PC-9 (cell line): Measurements from ENCODE around the gene LMOD1. TPM values are rescaled to one million over a fixed set of nuclear protein-coding genes. Genes with fewer than 3 reads are reported as not detected.

Experiments used
- BruUV-seq: library from RNA; stranded (reverse); fragments of 400-500 nt; replicated peaks from 2 replicates; lab custom pipeline; 2021; lab: Mats Ljungman, UMichigan
- CTCF ChIA-PET: fragments of 300-600 bp; sonication (Branson Sonifier 250); formaldehyde crosslinking; loops from one replicate; lab custom pipeline; 2022; ENCODE audit warnings: antibody characterized with exemption; lab: Charles Lee
- POLR2A ChIA-PET: fragments of 300-600 bp; sonication (Branson Sonifier 250); formaldehyde crosslinking; loops from one replicate; lab custom pipeline; 2022; ENCODE audit warnings: antibody characterized with exemption; ENCODE audit not compliant: unreplicated experiment; lab: Charles Lee
- DNase-seq, 2 experiments: peaks; one replicate each; pipeline versions ENCODE4 v3.0.0 to v3.0.0-alpha.2; 2015 to 2022; ENCODE audit warnings: mixed read lengths in 1 of 2
- H2AFZ ChIP-seq: fragments of 200-600 bp; sonication (generic); 2 replicates; pipeline ENCODE4 v1.8.1; 2017; ENCODE audit warnings: antibody characterized with exemption
- H3F3A ChIP-seq: fragments of 200-600 bp; sonication (generic); 2 replicates; pipeline ENCODE4 v1.8.1; 2017; ENCODE audit warnings: antibody characterized with exemption, mild to moderate bottlenecking, low read depth; ENCODE audit not compliant: insufficient read depth
- H3K27ac ChIP-seq: fragments of 200-600 bp; sonication (generic); 2 replicates; pipeline ENCODE4 v1.6.1; 2016; ENCODE audit warnings: mixed run types
- H3K27me3 ChIP-seq: fragments of 200-600 bp; sonication (generic); 2 replicates; pipeline ENCODE4 v1.6.1; 2016; ENCODE audit warnings: low read depth, mixed run types; ENCODE audit not compliant: insufficient read depth
- H3K36me3 ChIP-seq: fragments of 200-600 bp; sonication (generic); 2 replicates; pipeline ENCODE4 v1.6.1; 2016; ENCODE audit warnings: low read depth, mixed run types
- H3K4me1 ChIP-seq: fragments of 200-600 bp; sonication (generic); replicated peaks from 2 replicates; pipeline ENCODE4 v1.6.1; 2016; ENCODE audit warnings: mixed run types; ENCODE audit not compliant: insufficient read depth
- H3K4me2 ChIP-seq: fragments of 200-600 bp; sonication (generic); 2 replicates; pipeline ENCODE4 v1.6.1; 2017; ENCODE audit warnings: mixed run types
- H3K4me3 ChIP-seq: fragments of 200-600 bp; sonication (generic); 2 replicates; pipeline ENCODE4 v1.6.1; 2016; ENCODE audit warnings: mixed run types
- H3K79me2 ChIP-seq: fragments of 200-600 bp; sonication (generic); 2 replicates; pipeline ENCODE4 v1.6.1; 2017; ENCODE audit warnings: low read depth, mixed run types
- H3K9me2 ChIP-seq: fragments of 200-600 bp; sonication (generic); 2 replicates; pipeline ENCODE4 v1.8.1; 2017; ENCODE audit warnings: mild to moderate bottlenecking; ENCODE audit not compliant: insufficient read depth
- H3K9me3 ChIP-seq: fragments of 200-600 bp; sonication (generic); 2 replicates; pipeline ENCODE4 v1.8.1; 2016; ENCODE audit warnings: low read depth; ENCODE audit not compliant: insufficient read depth
- H4K20me1 ChIP-seq: fragments of 200-600 bp; sonication (generic); 2 replicates; pipeline ENCODE4 v1.8.1; 2017; ENCODE audit not compliant: insufficient read depth
- CTCF ChIP-seq: fragments of 200-600 bp; sonication (generic); conservative IDR thresholded peaks from 2 replicates; pipeline ENCODE4 v1.6.1; 2017; ENCODE audit warnings: mixed run types, antibody characterized with exemption, mild to moderate bottlenecking, moderate library complexity
- EZH2 ChIP-seq: fragments of 200-600 bp; sonication (generic); IDR thresholded peaks from 2 replicates; pipeline ENCODE4 v1.8.0; 2017; ENCODE audit warnings: antibody characterized with exemption, low read depth
- intact Hi-C: fragments of 100-400 bp; cut with micrococcal nuclease; formaldehyde crosslinking; loops from one replicate; pipeline ENCODE4 v1.10.0; 2022; ENCODE audit not compliant: unreplicated experiment
- microRNA-seq: library from miRNA; unstranded; fragments of <30 nt; microRNA quantifications from one replicate; pipeline ENCODE4 v1.2.0, GENCODE V29; 2021; ENCODE audit warnings: borderline number of aligned reads, borderline replicate concordance
- total RNA-seq: library from RNA; stranded (reverse); gene quantifications from 2 replicates; pipeline ENCODE4 v1.2.3, GENCODE V29; 2021

Gene LMOD1
- total RNA-seq, 1 experiment from 2014 or later = 0.74 TPM

- Histone ChIP-seq H3K27me3 (no peaks in the 10 kb centered on the region), H3K79me2 (peaks cover 61% of the 10 kb centered on the region), H3K4me3 (no peak overlapping the region), H3K9me2 (no peaks in the 10 kb centered on the region), H2AFZ (no peak overlapping the region), H4K20me1 (peaks cover 4% of the 10 kb centered on the region; the same call in 1 of the 2 replicates), H3F3A (peaks cover 46% of the 10 kb centered on the region), H3K9me3 (no peaks in the 10 kb centered on the region), H3K4me1 (peaks cover 40% of the 10 kb centered on the region), H3K36me3 (peaks cover 30% of the 10 kb centered on the region), H3K27ac (peak overlapping the region; percentile 78; the same call in 1 of the 2 replicates), H3K4me2 (peak overlapping the region; percentile 54)
- intact Hi-C loops = no loop called here
- POLR2A ChIA-PET = interaction anchor here (0.6 kb wide), 1 partner anchor 487 kb away, joined by 5 read pairs; no protein-coding TSS in a partner anchor
- no TSS peak for BruUV-seq
- CTCF ChIA-PET = no interaction called here
- no peak for TF ChIP-seq EZH2
- TF ChIP-seq CTCF = no peak
- DNase-seq = no peak
Observed at GRCh38 chr1:201848230-201848629, 98.1 kb downstream of the LMOD1 start.

GRCh38 chr1:201847150-201847549, 99.2 kb downstream of the LMOD1 start:
- no peak overlapping the region for H3K4me3 ChIP-seq
- DNase-seq = no peak
- no TSS peak for BruUV-seq
- peaks cover 26% of the 10 kb centered on the region for H3K36me3 ChIP-seq
- no peak overlapping the region for H3K4me2 ChIP-seq
- TF ChIP-seq CTCF (no peak), EZH2 (no peak)
- peaks cover 71% of the 10 kb centered on the region for H3K79me2 ChIP-seq
- no peaks in the 10 kb centered on the region for H3K27me3 ChIP-seq
- POLR2A ChIA-PET = no interaction called here
- H3K27ac ChIP-seq = peak overlapping the region; percentile 30; the same call in 1 of the 2 replicates
- peaks cover 40% of the 10 kb centered on the region for H3K4me1 ChIP-seq
- H3K9me3 ChIP-seq = no peaks in the 10 kb centered on the region
- peaks cover 46% of the 10 kb centered on the region for H3F3A ChIP-seq
- intact Hi-C loops = no loop called here
- CTCF ChIA-PET = no interaction called here
- peaks cover 11% of the 10 kb centered on the region; the same call in 1 of the 2 replicates for H4K20me1 ChIP-seq
- no peak overlapping the region for H2AFZ ChIP-seq
- H3K9me2 ChIP-seq = no peaks in the 10 kb centered on the region

Small RNAs within 50 kb of the gene (microRNA-seq; reads per million reads assigned to microRNA genes)
- not detected for gene MIR6739

Other genes starting within 250 kb of the LMOD1 start
- gene IPO9, start 117.4 kb downstream of the LMOD1 start, total RNA-seq = 67.3 and 76.2 TPM in 2 replicates
- gene SHISA4, start 57.6 kb downstream of the LMOD1 start, total RNA-seq = 22.4 and 28.6 TPM in 2 replicates
- gene TIMM17A, start 9.0 kb upstream of the LMOD1 start, total RNA-seq = 55.7 and 60.4 TPM in 2 replicates
- 108 and 123 TPM in 2 replicates for gene RNPEP, start 36.1 kb upstream of the LMOD1 start, total RNA-seq
- 295 and 318 TPM in 2 replicates for gene ELF3, start 64.0 kb upstream of the LMOD1 start, total RNA-seq
- gene GPR37L1, start 176.4 kb upstream of the LMOD1 start, total RNA-seq = 0.30 and 0.33 TPM in 2 replicates
- gene ARL8A, start 198.2 kb upstream of the LMOD1 start, total RNA-seq = 40.0 and 42.6 TPM in 2 replicates
- gene PTPN7, start 214.1 kb upstream of the LMOD1 start, total RNA-seq = not detected in 2 replicates
- 5.6 and 7.9 TPM in 2 replicates for gene LGR6, start 247.3 kb upstream of the LMOD1 start, total RNA-seq